Measurements from ENCODE around the gene KLHL35.

Gene KLHL35

GRCh38 chr11:75442161-75442885 is 9.3 kb upstream of the KLHL35 start:
- DNase-seq (ENCODE audit: low read depth in 1 of 2, low spot score in 1 of 2), result no peak

GRCh38 chr11:75441804-75442132 is 8.8 kb upstream of the KLHL35 start:
- DNase-seq (ENCODE audit: low read depth in 1 of 2, low spot score in 1 of 2), result no peak

GRCh38 chr11:75440960-75441803 is 8.2 kb upstream of the KLHL35 start:
- DNase-seq (ENCODE audit: low read depth in 1 of 2, low spot score in 1 of 2), result no peak

GRCh38 chr11:75439495-75440120 is 6.6 kb upstream of the KLHL35 start:
- DNase-seq (ENCODE audit: low read depth in 1 of 2, low spot score in 1 of 2), result no peak

GRCh38 chr11:75439026-75439425 is 6.0 kb upstream of the KLHL35 start:
- no peak for DNase-seq (ENCODE audit: low read depth in 1 of 2, low spot score in 1 of 2)

GRCh38 chr11:75437966-75438659 is 5.1 kb upstream of the KLHL35 start:
- no peak for DNase-seq (ENCODE audit: low read depth in 1 of 2, low spot score in 1 of 2)

- DNase-seq (ENCODE audit: low read depth in 1 of 2, low spot score in 1 of 2), result no peak
These were observed 3.8 kb upstream of the KLHL35 start for GRCh38 chr11:75436806-75437205.

GRCh38 chr11:75435571-75435925 is 2.5 kb upstream of the KLHL35 start:
- no peak for DNase-seq (ENCODE audit: low read depth in 1 of 2, low spot score in 1 of 2)

- no peak for DNase-seq (ENCODE audit: low read depth in 1 of 2, low spot score in 1 of 2)
These were observed 2.0 kb upstream of the KLHL35 start for GRCh38 chr11:75434886-75435570.

GRCh38 chr11:75434051-75434450 is 1.0 kb upstream of the KLHL35 start:
- no peak for DNase-seq (ENCODE audit: low read depth in 1 of 2, low spot score in 1 of 2)

- DNase-seq (ENCODE audit: low read depth in 1 of 2, low spot score in 1 of 2), result no peak
These were observed 440 bp upstream of the KLHL35 start for GRCh38 chr11:75433443-75433842.

GRCh38 chr11:75431533-75432525 is 1.2 kb downstream of the KLHL35 start:
- DNase-seq (ENCODE audit: low read depth in 1 of 2, low spot score in 1 of 2), result no peak

GRCh38 chr11:75430714-75431532 is 2.1 kb downstream of the KLHL35 start:
- no peak for DNase-seq (ENCODE audit: low read depth in 1 of 2, low spot score in 1 of 2)

GRCh38 chr11:75429902-75430713 is 2.9 kb downstream of the KLHL35 start:
- peak; percentile 29 to 48 for DNase-seq (ENCODE audit: low read depth in 1 of 2, low spot score in 1 of 2)

- DNase-seq (ENCODE audit: low read depth in 1 of 2, low spot score in 1 of 2), result no peak
These were observed 3.4 kb downstream of the KLHL35 start for GRCh38 chr11:75429641-75429901.

- DNase-seq (ENCODE audit: low read depth in 1 of 2, low spot score in 1 of 2), result no peak
These were observed 3.9 kb downstream of the KLHL35 start for GRCh38 chr11:75428989-75429640.

GRCh38 chr11:75428281-75428724 is 4.7 kb downstream of the KLHL35 start:
- DNase-seq (ENCODE audit: low read depth in 1 of 2, low spot score in 1 of 2), result peak; percentile 12 to 26

- DNase-seq (ENCODE audit: low read depth in 1 of 2, low spot score in 1 of 2), result no peak
These were observed 5.8 kb downstream of the KLHL35 start for GRCh38 chr11:75427181-75427580.
